HG03558 (cell line): Measurements from ENCODE around the gene DIP2C.
"Not testable (repeated sequence)": the region's sequence is repeated elsewhere in the genome, so short reads cannot be mapped to it uniquely, and the experiment has no call there.

ENCODE experiments used
- ATAC-seq: cut with Tn5 transposase; IDR thresholded peaks from one replicate; pipeline ENCODE4 v1.9.1; 2021; ENCODE audit warnings: moderate number of reproducible peaks; ENCODE audit not compliant: unreplicated experiment; ENCODE audit errors: extremely low read depth

Gene DIP2C

DNA sequence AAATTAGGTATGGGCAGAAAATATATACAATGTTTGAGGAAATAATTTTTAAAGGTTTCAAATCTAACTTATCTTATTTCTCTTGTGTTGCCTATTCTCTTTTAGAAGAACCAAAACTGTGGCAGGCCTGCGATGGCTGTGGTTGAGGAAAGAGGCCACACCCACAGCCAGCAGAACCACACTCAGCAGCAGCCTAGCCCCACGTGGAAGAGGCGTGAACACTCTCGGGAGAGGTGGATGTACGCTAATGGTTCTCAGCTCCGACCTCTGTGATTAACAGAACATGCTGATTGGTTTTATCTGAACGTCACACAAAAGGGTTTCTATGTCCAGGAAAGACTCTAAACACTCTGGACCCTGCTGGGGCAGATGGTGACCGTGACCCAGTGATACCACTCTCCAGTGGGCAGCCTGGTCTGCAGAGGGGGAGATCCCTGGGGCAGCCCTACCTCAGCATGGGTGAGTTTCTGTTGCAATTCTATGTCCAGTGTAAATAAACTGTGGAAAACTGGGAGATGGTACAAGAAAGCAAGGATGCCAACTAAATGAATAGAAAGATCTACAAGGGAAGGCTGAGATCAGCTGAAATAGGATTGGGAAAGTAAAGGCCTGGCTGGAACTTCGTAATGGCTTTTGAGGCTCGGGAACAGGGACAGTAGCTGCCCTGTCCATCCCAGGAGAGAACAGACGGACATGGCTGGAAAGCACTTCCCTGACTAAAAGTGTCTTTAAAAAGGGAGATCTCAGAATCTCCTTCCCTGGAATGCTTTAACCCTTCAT, 26.6 kb downstream of the DIP2C start:
- ATAC-seq, result no peak

DNA sequence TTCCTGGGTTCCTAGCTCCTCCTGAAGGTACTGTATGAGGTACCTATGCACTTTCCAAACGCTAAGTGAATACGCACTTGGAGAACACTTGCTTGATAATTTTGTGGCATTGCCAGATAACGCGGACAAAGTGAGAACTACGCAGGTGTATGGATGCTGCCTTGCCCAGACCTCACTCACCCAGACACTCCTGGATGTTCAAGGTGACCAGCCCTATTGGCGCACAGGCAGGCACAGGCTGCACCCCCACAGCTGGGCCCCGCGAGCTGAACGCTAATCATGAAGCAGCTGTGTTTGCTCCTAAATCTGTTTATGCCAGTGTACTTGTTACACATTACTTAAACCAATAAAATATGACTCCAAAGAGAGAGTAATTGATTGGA, 27.3 kb downstream of the DIP2C start:
- no peak for ATAC-seq

DNA sequence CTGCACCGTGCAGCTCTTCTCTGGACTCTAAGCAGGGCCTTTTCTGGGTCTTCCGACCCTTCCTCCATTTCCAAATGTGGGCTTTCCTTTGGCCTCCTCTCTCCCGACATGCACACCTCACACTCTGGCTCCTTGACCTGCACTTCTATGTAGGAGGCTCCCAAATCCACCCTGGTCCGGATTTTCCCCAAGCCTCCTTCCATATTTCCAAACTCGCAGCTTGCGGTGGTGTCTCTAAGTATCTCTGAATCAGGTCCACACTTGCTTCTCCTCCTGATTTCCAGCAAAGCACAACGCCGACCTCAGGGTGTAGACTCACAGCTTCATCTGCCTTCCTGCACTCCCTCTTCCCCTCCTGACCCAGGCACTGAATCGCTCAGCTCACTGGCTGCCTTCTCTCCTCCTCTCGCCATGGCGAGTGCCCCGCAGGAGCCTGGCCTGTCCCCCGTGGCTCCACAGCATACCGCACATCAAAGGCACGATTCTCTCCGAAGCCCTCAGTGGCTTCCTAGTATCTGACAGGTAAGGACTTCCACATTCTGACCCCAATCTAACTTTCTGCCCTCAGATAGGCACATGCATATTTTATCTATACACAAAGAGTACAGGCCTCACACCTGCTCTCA, 27.8 kb downstream of the DIP2C start:
- ATAC-seq, result no peak

DNA sequence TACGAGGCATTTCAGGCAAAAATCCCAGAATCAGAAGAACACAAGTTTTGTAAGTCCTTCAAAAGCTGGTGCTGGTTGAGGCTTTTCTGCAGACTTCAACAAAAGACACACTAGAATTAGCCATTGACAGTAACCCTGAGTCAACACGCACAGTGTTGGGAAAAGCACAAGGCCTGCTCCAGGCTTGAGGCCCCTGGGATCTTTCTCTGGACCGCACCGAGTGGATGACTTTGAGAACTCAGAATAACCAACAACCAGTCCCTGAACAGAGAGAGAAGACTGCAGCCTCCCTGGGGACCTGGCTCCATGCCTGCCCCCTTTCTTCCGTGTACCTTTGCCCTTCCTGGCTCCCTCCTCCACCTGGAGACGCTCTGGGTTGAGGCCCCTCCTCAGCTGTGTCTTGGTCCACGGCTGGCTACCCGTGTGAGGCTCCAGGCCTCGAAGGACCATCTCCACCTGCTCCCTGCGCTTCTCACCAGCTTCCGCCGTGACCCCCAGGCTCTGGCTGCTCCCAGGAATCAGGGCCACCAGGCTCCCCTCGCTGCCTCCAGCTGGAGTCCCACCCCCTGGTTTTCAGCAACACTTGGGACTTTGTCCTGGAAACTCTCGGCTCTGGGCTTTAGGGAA, 28.4 kb downstream of the DIP2C start:
- no peak for ATAC-seq

DNA sequence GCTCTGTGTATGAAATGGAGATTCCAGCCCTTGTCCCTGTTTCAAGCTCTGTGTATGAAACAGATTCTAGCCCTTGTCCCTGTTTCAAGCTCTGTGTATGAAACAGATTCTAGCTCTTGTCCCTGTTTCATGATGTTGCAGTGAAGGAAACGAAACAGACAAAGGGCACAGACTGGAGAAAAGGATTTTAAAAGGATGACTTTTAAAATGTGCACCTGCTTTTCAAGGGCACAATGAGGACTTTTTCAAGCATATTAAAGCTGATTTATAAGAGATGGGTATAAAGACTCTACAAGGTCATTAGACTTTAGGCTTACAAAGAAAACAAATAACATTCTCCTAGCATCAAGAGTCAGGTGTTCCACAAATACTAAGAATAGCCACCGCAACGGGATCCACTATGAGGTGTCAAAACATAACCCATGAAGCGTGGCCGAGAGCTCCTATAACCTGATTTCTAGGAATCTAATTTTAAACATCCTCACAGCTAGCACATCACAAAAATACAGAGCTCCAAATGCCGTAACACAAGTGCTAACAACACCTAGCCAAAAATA, 29.0 kb downstream of the DIP2C start:
- ATAC-seq, result no peak

DNA sequence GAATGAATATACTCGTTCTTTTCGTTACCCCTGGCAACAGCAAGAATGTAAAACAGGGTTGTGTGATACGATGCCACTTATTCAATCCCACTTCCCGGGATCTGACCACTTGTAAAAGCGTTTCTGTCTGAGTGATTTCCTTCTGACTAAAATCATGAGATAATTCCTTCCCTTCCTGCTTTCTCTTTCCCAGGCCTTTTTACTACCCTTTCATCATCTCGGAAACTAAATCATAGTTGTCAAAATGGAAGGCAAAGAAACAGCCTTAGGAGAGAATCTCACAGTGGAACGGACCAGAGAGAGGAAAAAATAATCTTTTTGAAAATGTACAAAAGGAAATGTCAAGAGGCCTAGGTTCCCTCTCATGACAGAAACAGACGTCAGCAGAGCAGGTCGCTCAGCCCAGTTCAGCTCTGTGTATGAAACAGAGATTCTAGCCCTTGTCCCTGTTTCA, 29.8 kb downstream of the DIP2C start:
- no peak for ATAC-seq

DNA sequence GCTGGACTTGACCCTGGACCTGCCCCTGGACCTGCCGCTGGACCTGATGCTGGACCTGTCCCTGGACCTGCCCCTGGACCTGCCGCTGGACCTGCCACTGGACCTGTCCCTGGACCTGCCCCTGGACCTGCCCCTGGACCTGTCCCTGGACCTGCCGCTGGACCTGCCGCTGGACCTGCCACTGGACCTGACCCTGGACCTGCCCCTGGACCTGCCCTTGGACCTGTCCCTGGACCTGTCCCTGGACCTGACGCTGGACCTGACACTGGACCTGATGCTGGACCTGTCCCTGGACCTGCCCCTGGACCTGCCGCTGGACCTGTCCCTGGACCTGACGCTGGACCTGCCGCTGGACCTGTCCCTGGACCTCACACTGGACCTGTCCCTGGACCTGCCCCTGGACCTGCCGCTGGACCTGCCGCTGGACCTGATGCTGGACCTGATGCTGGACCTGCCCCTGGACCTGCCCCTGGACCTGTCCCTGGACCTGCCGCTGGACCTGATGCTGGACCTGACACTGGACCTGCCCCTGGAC, 31.6 kb downstream of the DIP2C start:
- not testable (repeated sequence) for ATAC-seq

DNA sequence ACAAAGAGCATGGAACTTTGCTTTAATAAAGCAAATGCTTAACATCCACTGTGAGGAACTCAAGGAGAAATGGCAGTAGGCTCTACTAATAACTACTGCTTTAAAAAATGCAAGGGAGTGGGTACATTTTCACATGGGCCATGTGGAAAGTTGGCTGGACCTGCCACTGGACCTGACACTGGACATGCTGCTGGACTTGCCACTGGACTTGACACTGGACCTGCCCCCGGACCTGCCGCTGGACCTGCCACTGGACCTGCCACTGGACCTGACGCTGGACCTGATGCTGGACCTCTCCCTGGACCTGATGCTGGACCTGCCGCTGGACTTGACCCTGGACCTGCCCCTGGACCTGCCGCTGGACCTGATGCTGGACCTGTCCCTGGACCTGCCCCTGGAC, 32.6 kb downstream of the DIP2C start:
- ATAC-seq, result no peak

DNA sequence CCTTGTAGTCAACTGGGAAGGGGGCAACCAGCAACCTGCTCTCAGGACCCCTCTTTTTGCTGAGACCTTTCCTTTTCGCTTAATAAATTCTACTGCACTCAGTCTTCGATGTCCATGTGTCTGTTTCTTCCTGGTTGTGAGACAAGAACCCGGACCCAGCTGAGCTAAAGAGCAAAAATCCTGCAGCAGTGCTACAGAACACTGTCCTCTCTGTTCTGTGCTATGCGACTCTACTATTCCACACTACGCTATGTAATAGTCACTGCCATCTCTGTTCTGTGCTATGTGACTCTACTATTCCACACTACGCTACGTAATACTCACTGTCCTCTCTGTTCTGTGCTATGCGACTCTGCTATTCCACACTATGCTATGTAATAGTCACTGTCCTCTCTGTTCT, 34.3 kb downstream of the DIP2C start:
- no peak for ATAC-seq

DNA sequence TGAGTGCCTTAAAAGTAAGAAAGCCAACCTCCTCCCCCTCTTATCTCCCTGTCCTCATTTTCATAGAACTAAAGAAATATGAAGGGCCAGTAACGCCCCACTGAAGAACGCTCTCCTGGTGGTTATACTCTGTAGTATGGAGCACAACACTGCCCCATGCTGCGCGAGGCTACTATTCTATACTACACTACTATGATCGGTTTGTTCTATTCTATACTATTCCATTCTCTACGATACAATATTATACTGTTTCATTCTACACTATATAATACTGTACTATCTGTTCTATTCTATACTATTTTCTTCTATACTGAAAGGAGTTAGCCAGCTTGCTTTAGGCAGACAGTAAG, 34.8 kb downstream of the DIP2C start:
- no peak for ATAC-seq

DNA sequence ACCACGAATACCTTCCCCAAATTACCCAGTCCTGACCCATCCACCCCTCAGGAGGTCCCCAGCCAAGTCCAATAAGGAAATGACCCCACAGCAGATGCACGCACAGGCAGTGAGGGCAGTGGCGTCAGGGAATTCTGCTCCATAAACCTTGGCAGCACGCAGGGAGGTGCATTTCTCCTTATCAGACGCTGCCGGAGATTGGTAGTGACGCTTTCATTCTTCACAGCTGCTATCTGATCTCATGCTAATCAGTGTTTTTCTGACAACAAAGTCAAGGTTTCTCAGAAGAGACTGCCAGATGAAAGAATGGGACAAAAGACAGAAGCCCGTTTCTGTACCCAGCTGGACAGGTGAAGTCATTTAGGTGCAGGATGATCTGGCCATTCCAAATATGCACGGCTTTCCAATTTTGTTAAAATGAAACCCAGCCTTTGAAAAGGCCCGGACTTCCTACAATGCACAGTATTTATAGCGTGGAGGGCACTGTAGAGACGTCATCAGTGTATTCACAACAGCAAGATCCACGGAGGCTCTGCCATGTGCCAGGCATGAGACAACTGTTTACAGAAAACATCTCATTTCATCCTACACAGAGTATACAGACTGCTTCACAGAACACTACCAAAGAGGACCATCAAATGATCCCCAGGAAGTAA, 35.3 kb downstream of the DIP2C start:
- ATAC-seq, result no peak

DNA sequence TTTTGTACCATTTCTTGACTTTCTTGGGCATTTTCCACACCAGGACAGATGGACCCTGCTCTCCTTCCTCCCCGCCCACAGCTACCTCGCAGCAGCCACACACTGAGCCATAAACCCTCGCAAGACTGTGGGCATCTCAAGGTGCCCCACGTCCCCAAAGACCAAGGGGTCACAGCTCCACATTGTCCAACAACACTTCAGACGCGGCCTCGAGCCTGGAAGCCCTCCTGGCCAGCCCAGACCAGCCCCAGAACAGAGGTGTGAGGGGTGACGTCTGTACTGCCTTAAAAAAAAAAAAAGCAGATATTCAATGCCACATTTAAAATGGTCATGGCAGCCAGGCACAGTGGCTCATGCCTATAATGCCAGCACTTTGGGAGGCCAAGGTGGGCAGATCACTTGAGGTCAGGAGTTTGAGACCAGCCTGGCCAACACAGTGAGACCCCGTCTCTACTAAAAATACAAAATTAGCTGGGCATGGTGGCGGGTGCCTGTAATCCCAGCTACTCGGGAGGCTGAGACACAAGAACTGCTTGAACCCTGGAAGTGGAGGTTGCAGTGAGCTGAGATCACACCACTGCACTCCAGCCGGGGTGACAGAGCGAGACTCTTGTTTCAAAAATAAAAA, 36.5 kb downstream of the DIP2C start:
- ATAC-seq, result not testable (repeated sequence)

DNA sequence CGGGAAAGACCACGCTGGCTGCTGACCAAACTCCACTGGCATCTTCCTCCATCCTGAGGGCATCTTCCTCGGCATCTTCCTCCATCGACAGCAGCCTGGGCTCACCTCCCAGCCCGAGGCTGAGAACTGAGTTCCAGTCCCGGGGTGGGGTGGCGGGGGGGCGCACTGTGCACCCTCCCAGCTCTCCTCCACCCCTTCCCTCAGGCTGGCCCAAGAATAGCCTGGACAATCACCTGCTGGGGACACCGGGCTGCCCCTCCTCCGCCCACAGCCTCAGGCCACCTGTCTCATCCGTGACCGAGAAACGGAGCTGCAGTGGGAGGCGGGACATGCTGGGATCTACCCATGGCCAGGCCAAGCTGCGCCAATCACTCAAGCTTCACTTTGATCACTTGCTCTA, 37.2 kb downstream of the DIP2C start:
- no peak for ATAC-seq

DNA sequence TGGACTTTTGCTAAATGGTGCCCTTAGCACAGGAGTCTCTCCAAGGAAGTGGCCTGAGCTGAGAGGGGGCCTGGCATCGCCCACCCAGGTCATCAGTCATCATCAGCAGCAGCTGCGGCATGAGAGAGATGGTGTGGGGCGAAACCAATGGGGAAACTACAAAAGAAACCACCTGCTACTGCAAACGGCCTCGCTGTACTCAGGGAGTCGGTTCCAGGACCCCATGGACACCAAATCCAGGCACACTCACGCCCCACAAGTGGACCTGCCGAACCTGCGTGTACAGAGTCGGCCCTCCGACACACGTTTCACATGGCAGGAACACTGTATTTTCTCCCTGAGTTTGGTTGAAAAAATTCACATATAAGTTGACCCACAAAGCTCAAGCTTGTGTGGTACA, 37.8 kb downstream of the DIP2C start:
- no peak for ATAC-seq

DNA sequence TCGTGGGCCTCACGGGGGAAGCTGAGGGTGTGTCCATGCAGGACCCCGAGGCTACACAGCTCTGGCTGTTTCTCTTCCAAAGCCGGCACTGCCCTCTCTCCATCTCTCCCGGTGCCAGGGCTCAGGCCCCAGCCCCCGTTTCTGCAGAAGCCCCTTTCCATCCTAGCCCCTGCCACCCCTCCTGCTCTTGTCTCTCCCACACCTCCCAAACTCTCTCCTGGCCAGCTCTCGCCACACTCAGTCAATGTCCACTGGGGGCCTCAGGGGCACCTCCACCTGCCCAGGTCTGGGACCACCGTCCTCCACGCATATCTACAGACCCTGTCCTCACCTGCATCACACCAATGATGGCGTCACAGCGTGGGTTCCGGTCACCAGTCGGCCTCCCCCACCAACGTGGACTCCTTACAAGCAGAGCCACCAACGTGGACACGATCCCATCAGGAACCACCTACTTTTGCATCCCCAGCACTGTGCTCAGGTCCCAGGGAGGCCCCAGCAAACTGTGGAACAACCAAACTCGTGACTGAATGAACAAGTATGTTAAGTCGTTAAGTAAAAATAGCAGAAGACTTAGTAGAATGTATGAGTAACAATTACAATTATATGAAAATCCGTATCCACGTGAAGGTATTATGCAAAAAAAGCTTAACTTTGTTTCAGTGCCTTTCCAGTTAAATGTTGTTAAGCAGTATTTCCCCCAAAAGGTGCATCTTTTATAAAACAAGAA, 38.4 kb downstream of the DIP2C start:
- ATAC-seq, result no peak

DNA sequence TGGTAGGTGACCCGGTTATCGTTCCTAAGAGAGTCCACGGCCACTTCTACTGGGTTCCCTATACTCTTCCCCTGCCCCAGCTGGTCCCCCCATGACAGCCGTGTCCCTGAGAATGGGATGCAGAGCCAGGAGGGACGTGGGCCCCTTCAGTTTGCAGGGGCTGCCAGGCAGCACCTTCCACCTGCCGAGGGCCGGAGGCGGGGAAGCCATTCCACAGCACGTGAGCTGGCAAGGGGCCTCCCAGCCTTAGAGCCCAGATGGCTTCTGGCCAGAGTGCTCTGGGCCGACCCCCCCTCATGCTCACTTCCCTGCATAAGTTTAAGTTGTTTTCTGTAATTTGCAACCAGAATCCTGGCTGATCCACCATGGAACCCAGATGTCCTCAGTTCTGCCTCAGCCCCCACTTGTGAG, 39.0 kb downstream of the DIP2C start:
- ATAC-seq, result no peak

DNA sequence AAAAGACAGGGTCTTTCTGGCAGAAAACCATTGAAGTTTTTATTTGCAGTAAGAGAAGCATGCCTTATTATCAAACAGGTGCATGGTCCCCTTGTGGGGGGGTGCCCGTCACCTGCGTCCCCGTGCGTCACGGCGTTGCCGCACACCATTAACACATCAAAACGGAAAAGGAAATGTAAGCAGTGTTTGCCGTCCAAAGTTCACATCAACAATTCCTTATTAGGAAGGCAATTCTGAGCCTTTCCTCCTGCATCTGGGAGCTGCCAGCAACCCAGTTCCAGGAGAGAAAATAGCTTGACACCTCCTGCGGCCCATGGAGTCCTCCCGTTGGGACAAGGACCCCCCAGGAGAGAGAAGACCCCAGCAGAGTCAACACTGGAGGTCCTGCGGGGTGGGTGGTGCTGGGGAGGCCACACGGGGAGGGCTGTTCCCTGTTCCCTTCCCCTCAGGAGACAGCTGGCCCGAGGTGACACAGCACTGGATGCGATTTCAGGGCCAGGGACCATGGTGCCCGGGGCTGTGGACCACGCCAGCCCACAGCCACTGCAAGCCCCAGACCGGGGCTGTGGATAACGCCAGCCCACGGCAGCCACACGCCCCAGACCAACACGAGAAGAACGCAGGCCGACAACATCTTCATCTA, 39.5 kb downstream of the DIP2C start:
- no peak for ATAC-seq

DNA sequence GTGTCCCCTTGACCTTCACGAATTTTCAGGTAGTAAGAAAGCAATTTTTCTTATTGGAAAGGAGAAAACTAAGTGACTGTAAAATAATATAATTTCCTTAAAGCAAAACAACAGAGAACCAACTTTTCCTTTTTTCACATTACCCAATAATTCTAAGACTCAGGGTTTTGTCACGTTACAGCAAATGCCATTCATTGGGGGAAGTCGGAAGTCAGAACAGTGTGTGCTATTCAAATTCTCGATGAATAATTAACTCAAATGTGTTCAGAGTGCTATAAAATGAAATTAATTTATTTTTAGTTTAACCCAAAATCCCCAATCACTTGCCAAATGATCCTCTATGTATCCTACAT, 40.0 kb downstream of the DIP2C start:
- ATAC-seq, result no peak

DNA sequence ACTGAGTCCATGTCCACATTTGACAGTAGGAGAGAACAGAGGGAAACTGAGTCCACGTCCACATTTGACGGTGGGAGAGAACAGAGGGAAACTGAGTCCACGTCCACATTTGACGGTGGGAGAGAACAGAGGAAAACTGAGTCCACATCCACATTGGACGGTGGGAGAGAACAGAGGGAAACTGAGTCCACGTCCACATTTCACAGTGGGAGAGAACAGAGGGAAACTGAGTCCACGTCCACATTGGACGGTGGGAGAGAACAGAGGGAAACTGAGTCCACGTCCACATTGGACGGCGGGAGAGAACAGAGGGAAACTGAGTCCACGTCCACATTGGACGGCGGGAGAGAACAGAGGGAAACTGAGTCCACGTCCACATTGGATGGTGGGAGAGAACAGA, 42.4 kb downstream of the DIP2C start:
- ATAC-seq, result not testable (repeated sequence)
